Measurements from ENCODE around the gene WDR76.

- TF ChIP-seq GATA3 (IDR thresholded peaks at IDR 0.05; ENCODE audit: low read depth, low read length), result no peak
- no peak for TF ChIP-seq GATA2 (IDR thresholded peaks at IDR 0.05; ENCODE audit: low read depth, low read length)
Measured at GRCh38 chr15:43913026-43913780, 86.4 kb downstream of the WDR76 start.

Measured in SH-SY5Y (cell line).